GM19372 (cell line): ENCODE measurements around the gene INPP5D.
"Not testable (repeated sequence)": the region's sequence is repeated elsewhere in the genome, so short reads cannot be mapped to it uniquely, and the experiment has no call there.

Experiments
- ATAC-seq: cut with Tn5 transposase; IDR thresholded peaks from one replicate; pipeline ENCODE4 v1.9.1; 2021; ENCODE audit warnings: mild to moderate bottlenecking, low read depth, moderate library complexity; ENCODE audit not compliant: unreplicated experiment

Gene INPP5D

GRCh38 chr2:233199870-233200269, 139.7 kb downstream of the INPP5D start:
- ATAC-seq: no peak

GRCh38 chr2:233200790-233201189, 140.6 kb downstream of the INPP5D start:
- not testable (repeated sequence) for ATAC-seq

- ATAC-seq: no peak
Measured at GRCh38 chr2:233201258-233202013, 141.3 kb downstream of the INPP5D start.

DNA sequence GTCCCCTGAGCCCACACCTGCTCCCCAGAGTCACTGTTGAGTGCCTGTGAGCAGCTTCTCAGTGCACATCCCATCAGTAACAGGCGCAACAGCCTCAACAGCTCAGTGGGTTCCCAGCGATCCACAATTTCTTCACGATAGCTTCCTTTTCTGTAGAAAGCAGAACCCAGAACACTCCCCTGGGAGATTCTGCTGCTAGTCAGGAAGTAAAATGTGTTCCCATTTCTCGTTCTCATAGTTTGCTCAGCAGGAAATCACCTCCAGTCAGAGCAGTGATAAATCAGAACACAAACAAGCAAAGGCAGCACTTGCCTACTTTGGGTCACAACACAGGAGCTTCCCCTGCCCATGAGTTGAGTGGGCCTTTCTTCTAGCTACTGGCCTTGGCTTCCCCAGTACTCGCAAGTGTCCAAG, 142.4 kb downstream of the INPP5D start:
- no peak for ATAC-seq

DNA sequence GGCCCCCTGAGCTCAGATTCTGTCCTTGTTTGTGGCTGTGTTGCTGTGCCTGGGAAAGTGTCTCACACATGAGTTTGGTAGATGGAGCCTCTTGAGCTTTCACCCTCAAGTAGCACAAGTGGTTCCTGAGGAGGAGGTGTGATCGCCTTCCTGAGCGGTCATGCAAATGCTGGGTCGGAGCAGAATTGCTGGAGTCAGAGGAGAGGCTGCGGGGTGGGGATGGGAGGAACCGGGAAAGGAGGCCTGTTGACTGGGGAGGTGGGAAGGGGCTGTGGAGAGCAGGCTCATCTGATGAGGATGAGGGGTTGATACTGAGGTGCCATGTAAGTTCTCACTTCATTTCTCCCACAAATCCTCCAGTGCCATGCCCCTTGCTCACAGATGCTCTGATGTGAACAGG, 142.9 kb downstream of the INPP5D start:
- ATAC-seq: no peak

GRCh38 chr2:233204286-233204936, 144.3 kb downstream of the INPP5D start:
- ATAC-seq: no peak

- no peak for ATAC-seq
Measured at GRCh38 chr2:233208382-233209116, 148.4 kb downstream of the INPP5D start.

- ATAC-seq: no peak
Measured at GRCh38 chr2:233209117-233209532, 149.0 kb downstream of the INPP5D start.

DNA sequence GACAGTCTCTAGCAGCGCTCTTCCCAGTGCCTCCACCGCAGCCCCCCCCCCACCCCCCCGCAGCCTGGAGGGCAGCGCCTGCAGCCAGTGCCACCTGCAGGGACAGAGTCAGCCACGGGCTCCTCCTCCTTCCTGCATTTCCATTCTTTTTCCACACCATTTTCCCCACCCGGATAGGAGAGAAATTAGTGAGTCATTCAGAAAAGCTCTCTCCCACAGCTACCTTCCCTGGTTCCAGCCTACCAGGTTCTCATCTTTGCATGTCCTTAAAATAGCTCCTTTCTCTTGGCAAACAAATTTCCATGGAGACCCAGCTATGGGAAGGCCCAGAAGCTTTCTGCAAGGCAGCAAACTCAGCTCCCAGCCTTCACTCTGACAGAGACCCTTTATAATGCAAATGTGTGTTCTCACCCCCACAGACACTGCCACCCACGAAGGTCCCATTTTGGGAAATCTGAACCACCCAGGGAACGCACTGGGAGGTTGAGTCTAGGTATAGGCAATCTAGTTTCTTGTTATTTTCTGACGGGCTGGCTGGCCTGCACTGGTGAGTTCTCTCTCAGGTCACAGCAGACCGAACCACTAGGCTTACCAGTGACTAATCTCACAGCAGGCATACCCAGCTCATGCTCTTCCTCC, 149.5 kb downstream of the INPP5D start:
- ATAC-seq: no peak

DNA sequence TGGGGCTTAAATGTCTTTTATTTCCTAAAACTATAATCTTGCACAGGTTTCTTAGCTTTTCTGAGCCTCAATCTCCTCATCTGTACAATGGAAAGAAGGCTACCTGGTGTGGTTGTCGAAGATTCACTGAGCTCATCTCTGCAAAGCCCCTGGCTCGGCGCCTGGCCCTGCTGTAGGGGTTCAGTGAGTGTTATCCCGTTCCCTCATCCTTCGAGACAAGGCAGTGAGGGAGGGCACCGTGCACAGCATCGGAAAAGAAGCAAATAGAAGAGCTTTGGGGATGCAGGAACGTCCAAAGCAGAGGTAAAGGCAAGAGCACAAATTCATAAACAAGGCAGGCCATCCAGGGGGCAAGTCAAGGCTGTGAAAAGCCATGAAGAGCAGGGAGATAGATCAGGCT, 150.1 kb downstream of the INPP5D start:
- no peak for ATAC-seq

GRCh38 chr2:233210843-233211547, 150.9 kb downstream of the INPP5D start:
- ATAC-seq: no peak

- no peak for ATAC-seq
Measured at GRCh38 chr2:233211548-233211895, 151.4 kb downstream of the INPP5D start.

GRCh38 chr2:233213011-233213410, 152.9 kb downstream of the INPP5D start:
- ATAC-seq: no peak

DNA sequence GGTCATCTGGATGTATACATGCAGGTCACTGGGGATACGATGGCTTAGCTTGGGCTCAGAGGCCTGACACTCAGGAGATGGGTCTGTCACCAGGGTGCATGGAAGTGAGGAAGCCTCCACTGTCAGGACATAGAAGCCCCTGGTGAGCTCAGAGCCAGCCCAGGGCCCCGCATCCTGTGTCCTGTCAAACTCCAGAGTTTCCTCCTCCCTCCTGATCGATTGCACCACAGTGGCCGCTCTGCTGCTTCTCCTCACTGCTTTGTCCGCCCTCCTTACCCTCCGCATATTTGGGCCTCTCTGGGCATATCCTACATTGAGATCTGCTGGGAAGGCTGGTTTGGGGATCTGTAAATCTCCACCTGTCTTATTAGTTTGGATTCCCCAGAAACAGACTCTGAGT, 153.8 kb downstream of the INPP5D start:
- no peak for ATAC-seq

GRCh38 chr2:233217892-233218377, 157.8 kb downstream of the INPP5D start:
- no peak for ATAC-seq

DNA sequence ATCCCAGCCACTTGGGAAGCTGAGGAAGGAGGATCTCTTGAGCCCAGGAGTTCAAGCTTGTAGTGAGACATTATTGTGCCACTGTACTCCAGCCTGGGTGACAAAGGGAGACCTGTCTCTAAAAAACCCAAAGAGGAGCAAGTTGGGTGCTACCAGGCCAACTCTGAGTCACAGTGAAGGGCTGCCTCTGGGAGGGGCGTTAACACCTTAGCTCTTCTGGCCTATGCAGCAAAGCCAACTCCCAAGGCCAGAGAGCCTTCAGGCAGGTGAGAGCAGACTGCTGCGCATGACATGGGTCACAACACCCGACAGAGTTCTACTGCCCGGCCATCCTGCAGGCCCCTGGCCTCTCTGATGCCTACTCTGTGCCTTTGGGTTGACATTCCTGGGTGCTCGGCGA, 158.7 kb downstream of the INPP5D start:
- no peak for ATAC-seq

DNA sequence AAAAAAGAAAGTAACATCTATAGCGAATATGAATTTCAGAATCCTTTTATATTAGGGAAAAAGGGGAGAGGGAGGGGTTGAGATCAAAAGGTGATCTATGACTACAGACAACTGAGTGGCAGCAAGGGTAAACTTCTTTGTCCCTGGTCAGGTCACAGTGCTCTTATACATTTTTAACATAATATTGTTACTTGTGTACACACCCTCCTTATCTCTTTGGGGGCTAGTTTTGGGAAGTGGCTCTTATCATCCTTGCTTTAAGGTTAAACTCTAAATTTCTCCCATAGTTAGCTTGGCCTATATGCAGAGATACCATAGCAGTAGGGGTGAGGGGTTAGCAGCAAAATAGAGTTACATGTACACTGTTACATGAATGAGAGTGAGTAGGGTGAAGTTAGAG, 159.7 kb downstream of the INPP5D start:
- no peak for ATAC-seq

GRCh38 chr2:233221378-233222063, 161.4 kb downstream of the INPP5D start:
- ATAC-seq: no peak

GRCh38 chr2:233223059-233223894, 163.1 kb downstream of the INPP5D start:
- peak; percentile 81 for ATAC-seq
